IMR-90 (cell line): Measurements from ENCODE around the gene TTC39B. TPM values are rescaled to one million over a fixed set of nuclear protein-coding genes. Genes with fewer than 3 reads are reported as not detected.

Source experiments
- ATAC-seq: fragments of 200-7000 bp; cut with Tn5 transposase; 2 replicates; pipeline ENCODE4 v1.9.1; 2020; ENCODE audit warnings: low read depth, mild to moderate bottlenecking, moderate library complexity
- BruUV-seq: library from RNA; stranded (reverse); fragments of 400-500 nt; replicated peaks from 2 replicates; lab custom pipeline; 2021; lab: Mats Ljungman, UMichigan
- CTCF ChIA-PET: fragments of 300-600 bp; formaldehyde crosslinking; extraction: SDS; loops from one replicate; lab custom pipeline; 2021; ENCODE audit warnings: antibody characterized with exemption; lab: Yijun Ruan, JAX
- POLR2A ChIA-PET: fragments of 300-600 bp; sonication (Branson Sonifier 250); formaldehyde crosslinking; loops from one replicate; lab custom pipeline; 2022; ENCODE audit warnings: antibody characterized with exemption; ENCODE audit not compliant: unreplicated experiment; lab: Charles Lee
- DNase-seq: peaks from one replicate; pipeline ENCODE4 v3.0.0; 2013
- H2AFZ ChIP-seq: replicated peaks from 2 replicates; pipeline ENCODE3; 2013; ENCODE audit warnings: low read length, mild to moderate bottlenecking; ENCODE audit not compliant: poor library complexity
- H2AK5ac ChIP-seq: 2 replicates; pipeline ENCODE4 v1.6.1; 2013; ENCODE audit warnings: low read depth, low read length, inconsistent platforms
- H2AK9ac ChIP-seq: replicated peaks from 2 replicates; pipeline ENCODE3; 2013; ENCODE audit warnings: mild to moderate bottlenecking, low read depth, low read length, moderate library complexity; ENCODE audit not compliant: poor library complexity
- H2BK120ac ChIP-seq: 2 replicates; pipeline ENCODE4 v1.6.1; 2013; ENCODE audit warnings: low read depth, low read length, inconsistent platforms
- H2BK15ac ChIP-seq: 3 replicates; pipeline ENCODE4 v1.6.1; 2013; ENCODE audit warnings: low read depth, low read length, inconsistent platforms
- H2BK20ac ChIP-seq: 2 replicates; pipeline ENCODE4 v1.6.1; 2013; ENCODE audit warnings: low read depth, mild to moderate bottlenecking, inconsistent platforms, low read length, moderate library complexity
- H2BK5ac ChIP-seq: 2 replicates; pipeline ENCODE4 v1.6.1; 2013; ENCODE audit warnings: mild to moderate bottlenecking, low read depth, low read length, inconsistent platforms; ENCODE audit not compliant: poor library complexity, severe bottlenecking
- H3K14ac ChIP-seq: replicated peaks from 2 replicates; pipeline ENCODE4 v1.6.1; 2013; ENCODE audit warnings: low read depth, low read length, inconsistent platforms
- H3K18ac ChIP-seq: 2 replicates; pipeline ENCODE4 v1.6.1; 2013; ENCODE audit warnings: low read depth, low read length, control low read depth
- H3K23ac ChIP-seq: 2 replicates; pipeline ENCODE4 v1.6.1; 2013; ENCODE audit warnings: low read depth, low read length, inconsistent platforms
- H3K27ac ChIP-seq: 2 replicates; pipeline ENCODE4 v1.5.1; 2013; ENCODE audit warnings: mild to moderate bottlenecking, control low read depth, low read length; ENCODE audit not compliant: insufficient read depth
- H3K27me3 ChIP-seq: 2 replicates; pipeline ENCODE4 v1.6.1; 2013; ENCODE audit warnings: low read length; ENCODE audit not compliant: control insufficient read depth, insufficient read depth
- H3K36me3 ChIP-seq: 2 replicates; pipeline ENCODE4 v1.6.1; 2013; ENCODE audit warnings: low read length, mixed read lengths; ENCODE audit not compliant: control insufficient read depth, insufficient read depth
- H3K4ac ChIP-seq: 2 replicates; pipeline ENCODE4 v1.6.1; 2013; ENCODE audit warnings: low read depth, low read length, inconsistent platforms
- H3K4me1 ChIP-seq: 2 replicates; pipeline ENCODE4 v1.6.1; 2013; ENCODE audit warnings: low read length, mixed read lengths; ENCODE audit not compliant: control insufficient read depth, insufficient read depth
- H3K4me2 ChIP-seq: 2 replicates; pipeline ENCODE4 v1.6.1; 2013; ENCODE audit warnings: low read depth, mild to moderate bottlenecking, control low read depth, low read length, moderate library complexity
- H3K4me3 ChIP-seq: 2 replicates; pipeline ENCODE4 v1.5.1; 2013; ENCODE audit warnings: low read depth, mild to moderate bottlenecking, control low read depth, low read length, moderate library complexity; ENCODE audit not compliant: insufficient read depth
- H3K56ac ChIP-seq: 2 replicates; pipeline ENCODE4 v1.6.1; 2013; ENCODE audit warnings: low read length, inconsistent platforms; ENCODE audit not compliant: insufficient read depth; ENCODE audit errors: extremely low read depth
- H3K79me1 ChIP-seq, 2 experiments: 2 replicates each; pipeline ENCODE4 v1.6.1; 2013; ENCODE audit warnings: low read length in 2 of 2, inconsistent platforms in 1 of 2, low read depth in 1 of 2
- H3K9ac ChIP-seq: 2 replicates; pipeline ENCODE4 v1.6.1; 2013; ENCODE audit warnings: low read depth, low read length, control low read depth
- H3K9me1 ChIP-seq: 2 replicates; pipeline ENCODE4 v1.6.1; 2013; ENCODE audit warnings: low read length, inconsistent platforms; ENCODE audit not compliant: insufficient read depth
- H3K9me3 ChIP-seq: 2 replicates; pipeline ENCODE4 v1.6.1; 2013; ENCODE audit warnings: low read length; ENCODE audit not compliant: control insufficient read depth, insufficient read depth
- H4K20me1 ChIP-seq: 2 replicates; pipeline ENCODE4 v1.6.1; 2013; ENCODE audit warnings: low read length, inconsistent platforms; ENCODE audit not compliant: insufficient read depth
- H4K5ac ChIP-seq: 2 replicates; pipeline ENCODE4 v1.6.1; 2013; ENCODE audit warnings: mild to moderate bottlenecking, low read depth, low read length, control low read depth
- H4K8ac ChIP-seq, 2 experiments: 2 replicates each; pipeline ENCODE4 v1.6.1; 2013; ENCODE audit warnings: low read depth in 2 of 2, low read length in 2 of 2, control low read depth in 1 of 2, inconsistent platforms in 1 of 2
- H4K91ac ChIP-seq: 2 replicates; pipeline ENCODE4 v1.6.1; 2013; ENCODE audit warnings: low read depth, low read length, inconsistent platforms; ENCODE audit not compliant: insufficient read depth
- BHLHE40 ChIP-seq: fragments of 150-350 bp; IDR thresholded peaks from 2 replicates; pipeline ENCODE4 v1.6.1; 2016; ENCODE audit warnings: mild to moderate bottlenecking, low read depth, low read length
- FOS ChIP-seq: fragments of 150-350 bp; IDR thresholded peaks from 2 replicates; pipeline ENCODE4 v1.6.1; 2016; ENCODE audit warnings: low read depth, low read length
- RFX5 ChIP-seq: IDR thresholded peaks from 2 replicates; pipeline ENCODE4 v1.8.0; 2012; ENCODE audit warnings: low read depth, mild to moderate bottlenecking, low read length, moderate library complexity
- dilution Hi-C: fragments of 300-500 bp; cut with HindIII; formaldehyde crosslinking; loops from one replicate; pipeline ENCODE4 v1.14.3; 2018; ENCODE audit warnings: low sequenced_read_pairs; ENCODE audit not compliant: unreplicated experiment
- in situ Hi-C: fragments of 300-500 bp; cut with MboI; formaldehyde crosslinking; loops from 3 replicates; pipeline ENCODE4 v1.14.3; 2019; ENCODE audit warnings: low sequenced_read_pairs, inconsistent platforms, mixed read lengths
- intact Hi-C: fragments of 100-400 bp; cut with micrococcal nuclease; formaldehyde crosslinking; loops from 2 replicates; pipeline ENCODE4 v1.10.0; 2022
- polyA plus RNA-seq, 3 experiments: library from polyadenylated mRNA; depleted of rRNA; stranded (reverse); fragments of >200 nt; gene quantifications; 2 replicates each; pipeline ENCODE4 v1.2.3, GENCODE V29; 2012; ENCODE audit warnings: low replicate concordance in 1 of 3
- total RNA-seq: library from RNA; depleted of rRNA; stranded (reverse); fragments of >200 nt; gene quantifications from 2 replicates; pipeline ENCODE4 v1.2.3, GENCODE V29; 2012

TTC39B gene
- total and polyA plus RNA-seq, 2 of the 4 experiments (the other 2 are of a cell fraction): 2.5 to 12.2 TPM

GRCh38 chr9:15246708-15247107 lies 60.3 kb downstream of the TTC39B start:
- no peaks in the 10 kb centered on the region for H3K27me3 ChIP-seq
- H3K9me3 ChIP-seq: no peaks in the 10 kb centered on the region
- peaks cover 14 to 57% of the 10 kb centered on the region in 2 experiments for H3K79me1 ChIP-seq
- no peak overlapping the region; the same call in 1 of the 2 replicates for H3K18ac ChIP-seq
- 0 out of 3 replicates have a peak overlapping the region, but pooled peaks have one; percentile 3 for H2BK15ac ChIP-seq
- no peaks in the 10 kb centered on the region for H4K20me1 ChIP-seq
- no peak overlapping the region for H3K4me2 ChIP-seq
- no peak overlapping the region for H3K27ac ChIP-seq
- H4K5ac ChIP-seq: no peak overlapping the region
- intact Hi-C loops: no loop called here
- H3K14ac ChIP-seq: no peak overlapping the region
- no peak overlapping the region for H3K56ac ChIP-seq
- H3K23ac ChIP-seq: no peak overlapping the region
- no peak overlapping the region for H3K4me3 ChIP-seq
- DNase-seq (peak; percentile 55), ATAC-seq (no peak)
- peaks cover 24% of the 10 kb centered on the region for H3K4me1 ChIP-seq
- CTCF ChIA-PET: no interaction called here
- H2BK5ac ChIP-seq: peak overlapping the region; percentile 7
- BruUV-seq: no TSS peak
- peak overlapping the region in 1 of 2 experiments; percentile 24; a peak in 1 of 4 replicates for H4K8ac ChIP-seq
- 0 out of 2 replicates have a peak, but pooled peaks have one; percentile 15 for TF ChIP-seq FOS
- TF ChIP-seq RFX5: no peak
- TF ChIP-seq BHLHE40: no peak
- H2AK5ac ChIP-seq: no peak overlapping the region
- POLR2A ChIA-PET: interaction anchor here (0.8 kb wide), 1 partner anchor 32 kb away, joined by 4 read pairs; no protein-coding TSS in a partner anchor
- peak overlapping the region; percentile 66; the same call in 1 of the 2 replicates for H2BK120ac ChIP-seq
- peak overlapping the region; percentile 46; the same call in 1 of the 2 replicates for H3K4ac ChIP-seq
- no peaks in the 10 kb centered on the region for H3K36me3 ChIP-seq
- H4K91ac ChIP-seq: no peak overlapping the region
- in situ Hi-C loops: no loop called here
- no peak overlapping the region for H2AFZ ChIP-seq
- peaks cover 13% of the 10 kb centered on the region for H3K9me1 ChIP-seq
- H2AK9ac ChIP-seq: no peak overlapping the region
- dilution Hi-C loops: no loop called here
- no peak overlapping the region; the same call in 1 of the 2 replicates for H2BK20ac ChIP-seq
- H3K9ac ChIP-seq: no peak overlapping the region
